Subcutaneous abdominal adipose tissue (tissue), 5 donors: Measurements from ENCODE around the gene MAGEF1.

Experiments used
- H3K27ac ChIP-seq: one replicate; pipeline ENCODE4 v1.7.0; 2013; ENCODE audit warnings: low read depth, mild to moderate bottlenecking, inconsistent platforms, low read length, moderate library complexity
- H3K27me3 ChIP-seq, 5 donors: one replicate each; pipeline ENCODE4 v1.7.0; 2013; ENCODE audit warnings: low read length in 5 of 5, inconsistent platforms in 1 of 5; ENCODE audit not compliant: control insufficient read depth in 5 of 5, insufficient read depth in 4 of 5
- H3K36me3 ChIP-seq, 5 donors: one replicate each; pipeline ENCODE4 v1.7.0; 2013; ENCODE audit warnings: low read length in 5 of 5; ENCODE audit not compliant: control insufficient read depth in 5 of 5, insufficient read depth in 5 of 5
- H3K4me1 ChIP-seq, 5 donors: one replicate each; pipeline ENCODE4 v1.7.0; 2013; ENCODE audit warnings: low read length in 5 of 5, mild to moderate bottlenecking in 3 of 5, moderate library complexity in 1 of 5; ENCODE audit not compliant: control insufficient read depth in 5 of 5, insufficient read depth in 5 of 5
- H3K4me3 ChIP-seq, 5 donors: one replicate each; pipeline ENCODE4 v1.7.0; 2013; ENCODE audit warnings: low read length in 5 of 5, low read depth in 1 of 5
- H3K9ac ChIP-seq, 5 donors: one replicate each; pipeline ENCODE4 v1.7.0; 2013; ENCODE audit warnings: low read length in 5 of 5, mild to moderate bottlenecking in 4 of 5, moderate library complexity in 3 of 5
- H3K9me3 ChIP-seq, 5 donors: one replicate each; pipeline ENCODE4 v1.7.0; 2013; ENCODE audit warnings: low read length in 5 of 5; ENCODE audit not compliant: control insufficient read depth in 5 of 5
- donor health status: healthy.
- donor health status: healthy.
- donor health status: healthy.
- donor health status: healthy.
- donor health status: healthy.

Gene MAGEF1

GRCh38 chr3:184712248-184713039, 580 bp upstream of the MAGEF1 start:
- peak overlapping the region in 2 of 5 donors; percentile 81 to 84 for H3K9ac ChIP-seq
- no peaks in the 10 kb centered on the region for H3K27me3 ChIP-seq
- H3K9me3 ChIP-seq, result no peaks in the 10 kb centered on the region
- H3K4me3 ChIP-seq, result peak overlapping the region; percentile 69 to 88 (median 83)
- no peaks in the 10 kb centered on the region for H3K36me3 ChIP-seq
- peak overlapping the region; percentile 80 for H3K27ac ChIP-seq
- H3K4me1 ChIP-seq, result peaks cover 7 to 41% (median 36%) of the 10 kb centered on the region in 5 donors

- H3K36me3 ChIP-seq, result no peaks in the 10 kb centered on the region
- H3K27ac ChIP-seq, result peak overlapping the region; percentile 21
- H3K9me3 ChIP-seq, result no peaks in the 10 kb centered on the region
- peak overlapping the region; percentile 52 to 84 (median 76) for H3K9ac ChIP-seq
- H3K4me1 ChIP-seq, result peaks cover 7 to 27% (median 24%) of the 10 kb centered on the region in 5 donors
- no peaks in the 10 kb centered on the region for H3K27me3 ChIP-seq
- peak overlapping the region; percentile 69 to 89 (median 87) for H3K4me3 ChIP-seq
Measured at GRCh38 chr3:184710870-184711492, 883 bp downstream of the MAGEF1 start.

GRCh38 chr3:184703657-184704056, 8.2 kb downstream of the MAGEF1 start:
- Histone ChIP-seq H3K4me1 (peaks cover 0 to 10% (median 0%) of the 10 kb centered on the region in 5 donors), H3K9ac (no peak overlapping the region), H3K4me3 (no peak overlapping the region), H3K9me3 (no peaks in the 10 kb centered on the region), H3K27me3 (no peaks in the 10 kb centered on the region), H3K36me3 (no peaks in the 10 kb centered on the region), H3K27ac (no peak overlapping the region)

GRCh38 chr3:184700759-184701158, 11.1 kb downstream of the MAGEF1 start:
- Histone ChIP-seq H3K27ac (no peak overlapping the region), H3K27me3 (no peaks in the 10 kb centered on the region), H3K4me3 (no peak overlapping the region), H3K9ac (no peak overlapping the region), H3K4me1 (peaks cover 0 to 16% (median 5%) of the 10 kb centered on the region in 5 donors), H3K36me3 (no peaks in the 10 kb centered on the region), H3K9me3 (no peaks in the 10 kb centered on the region)

GRCh38 chr3:184697845-184698244, 14.0 kb downstream of the MAGEF1 start:
- Histone ChIP-seq H3K36me3 (no peaks in the 10 kb centered on the region), H3K4me1 (peaks cover 4 to 36% (median 21%) of the 10 kb centered on the region in 5 donors)

GRCh38 chr3:184696697-184697096, 15.2 kb downstream of the MAGEF1 start:
- Histone ChIP-seq H3K27me3 (no peaks in the 10 kb centered on the region), H3K9me3 (no peaks in the 10 kb centered on the region), H3K4me3 (no peak overlapping the region), H3K27ac (no peak overlapping the region), H3K4me1 (peaks cover 6 to 47% (median 32%) of the 10 kb centered on the region in 5 donors), H3K9ac (no peak overlapping the region), H3K36me3 (no peaks in the 10 kb centered on the region)

More at GRCh38 chr3:184697845-184698244, 14.0 kb downstream of the MAGEF1 start:
- Histone ChIP-seq H3K27me3 (no peaks in the 10 kb centered on the region), H3K4me3 (no peak overlapping the region), H3K27ac (no peak overlapping the region), H3K9me3 (no peaks in the 10 kb centered on the region), H3K9ac (no peak overlapping the region)

- Histone ChIP-seq H3K27me3 (no peaks in the 10 kb centered on the region), H3K4me3 (no peak overlapping the region), H3K9me3 (no peaks in the 10 kb centered on the region), H3K9ac (no peak overlapping the region), H3K4me1 (peaks cover 6 to 58% (median 39%) of the 10 kb centered on the region in 5 donors), H3K36me3 (no peaks in the 10 kb centered on the region), H3K27ac (no peak overlapping the region)
Measured at GRCh38 chr3:184694716-184695115, 17.1 kb downstream of the MAGEF1 start.

GRCh38 chr3:184694133-184694665, 17.7 kb downstream of the MAGEF1 start:
- H3K9ac ChIP-seq, result no peak overlapping the region
- H3K9me3 ChIP-seq, result no peaks in the 10 kb centered on the region
- no peaks in the 10 kb centered on the region for H3K36me3 ChIP-seq
- H3K4me1 ChIP-seq, result peaks cover 6 to 58% (median 39%) of the 10 kb centered on the region in 5 donors
- H3K27ac ChIP-seq, result no peak overlapping the region
- no peaks in the 10 kb centered on the region for H3K27me3 ChIP-seq
- no peak overlapping the region for H3K4me3 ChIP-seq

- Histone ChIP-seq H3K27me3 (no peaks in the 10 kb centered on the region), H3K27ac (no peak overlapping the region), H3K9me3 (no peaks in the 10 kb centered on the region), H3K36me3 (no peaks in the 10 kb centered on the region), H3K9ac (peak overlapping the region in 2 of 5 donors; percentile 10 to 13), H3K4me1 (peaks cover 6 to 61% (median 42%) of the 10 kb centered on the region in 5 donors), H3K4me3 (no peak overlapping the region)
Measured at GRCh38 chr3:184693011-184693975, 18.6 kb downstream of the MAGEF1 start.
